Chondrocyte (in vitro differentiated cells): ENCODE data around the gene OTOP3. TPM values are rescaled to one million over a fixed set of nuclear protein-coding genes. Genes with fewer than 3 reads are reported as not detected.

Experiments
- DNase-seq: peaks from one replicate; pipeline ENCODE4 v3.0.0; 2021; ENCODE audit warnings: mixed read lengths, low spot score
- H3K27ac Mint-ChIP-seq: one replicate; pipeline ENCODE4 v1.8.0; 2021; ENCODE audit warnings: mild to moderate bottlenecking, moderate library complexity, mixed read lengths; ENCODE audit not compliant: unreplicated experiment
- H3K27me3 Mint-ChIP-seq: 2 replicates; pipeline ENCODE4 v1.8.0; 2021; ENCODE audit warnings: low read depth, mixed read lengths
- H3K36me3 Mint-ChIP-seq: 2 replicates; pipeline ENCODE4 v1.8.0; 2021; ENCODE audit warnings: low read depth, mixed read lengths
- H3K4me1 Mint-ChIP-seq: 2 replicates; pipeline ENCODE4 v1.8.0; 2021; ENCODE audit warnings: low read depth, mild to moderate bottlenecking, mixed read lengths
- H3K4me3 Mint-ChIP-seq: one replicate; pipeline ENCODE4 v1.8.0; 2021; ENCODE audit warnings: mild to moderate bottlenecking, moderate library complexity, mixed read lengths; ENCODE audit not compliant: unreplicated experiment
- H3K9me3 Mint-ChIP-seq: 2 replicates; pipeline ENCODE4 v1.8.0; 2021; ENCODE audit warnings: low read depth, mixed read lengths
- total RNA-seq: library from RNA; stranded (reverse); gene quantifications from 3 replicates; pipeline ENCODE4 v1.2.1, GENCODE V29; 2021
- TF ChIP-seq, protein P1 (sequence below): fragments of 200-600 bp; sonication (generic); IDR thresholded peaks from 2 replicates; pipeline ENCODE4 v1.5.0; 2021; ENCODE audit warnings: antibody characterized with exemption, mild to moderate bottlenecking, moderate library complexity

OTOP3 gene
- total RNA-seq, 1 donor from 2014 or later: not detected

GRCh38 chr17:74892974-74893911, 42.5 kb upstream of the OTOP3 start, which contains the start of gene FADS6:
TSS of gene FADS6 (minus strand) at chr17:74893633. CDS start at chr17:74893595, 38 bp downstream.
- H3K4me1 Mint-ChIP-seq: peaks cover 3% of the 10 kb centered on the region
- DNase-seq: no peak
- no peaks in the 10 kb centered on the region for H3K36me3 Mint-ChIP-seq
- TF ChIP-seq, protein P1, sequence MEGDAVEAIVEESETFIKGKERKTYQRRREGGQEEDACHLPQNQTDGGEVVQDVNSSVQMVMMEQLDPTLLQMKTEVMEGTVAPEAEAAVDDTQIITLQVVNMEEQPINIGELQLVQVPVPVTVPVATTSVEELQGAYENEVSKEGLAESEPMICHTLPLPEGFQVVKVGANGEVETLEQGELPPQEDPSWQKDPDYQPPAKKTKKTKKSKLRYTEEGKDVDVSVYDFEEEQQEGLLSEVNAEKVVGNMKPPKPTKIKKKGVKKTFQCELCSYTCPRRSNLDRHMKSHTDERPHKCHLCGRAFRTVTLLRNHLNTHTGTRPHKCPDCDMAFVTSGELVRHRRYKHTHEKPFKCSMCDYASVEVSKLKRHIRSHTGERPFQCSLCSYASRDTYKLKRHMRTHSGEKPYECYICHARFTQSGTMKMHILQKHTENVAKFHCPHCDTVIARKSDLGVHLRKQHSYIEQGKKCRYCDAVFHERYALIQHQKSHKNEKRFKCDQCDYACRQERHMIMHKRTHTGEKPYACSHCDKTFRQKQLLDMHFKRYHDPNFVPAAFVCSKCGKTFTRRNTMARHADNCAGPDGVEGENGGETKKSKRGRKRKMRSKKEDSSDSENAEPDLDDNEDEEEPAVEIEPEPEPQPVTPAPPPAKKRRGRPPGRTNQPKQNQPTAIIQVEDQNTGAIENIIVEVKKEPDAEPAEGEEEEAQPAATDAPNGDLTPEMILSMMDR: no peak
- peak within 1 kb of the TSS; percentile 55 for H3K4me3 Mint-ChIP-seq
- H3K9me3 Mint-ChIP-seq: no peaks in the 10 kb centered on the region
- H3K27ac Mint-ChIP-seq: no peak within 1 kb of the TSS
- peaks cover 59% of the 10 kb centered on the region for H3K27me3 Mint-ChIP-seq

GRCh38 chr17:74893936-74894671, 41.6 kb upstream of the OTOP3 start:
- H3K4me1 Mint-ChIP-seq: peaks cover 3% of the 10 kb centered on the region
- no peak for DNase-seq
- no peak overlapping the region for H3K27ac Mint-ChIP-seq
- TF ChIP-seq, protein P1: no peak
- H3K9me3 Mint-ChIP-seq: no peaks in the 10 kb centered on the region
- H3K4me3 Mint-ChIP-seq: peak overlapping the region; percentile 55
- H3K27me3 Mint-ChIP-seq: peaks cover 55% of the 10 kb centered on the region
- no peaks in the 10 kb centered on the region for H3K36me3 Mint-ChIP-seq

GRCh38 chr17:74898376-74898946, 37.2 kb upstream of the OTOP3 start:
- peaks cover 3% of the 10 kb centered on the region for H3K4me1 Mint-ChIP-seq
- H3K36me3 Mint-ChIP-seq: no peaks in the 10 kb centered on the region
- no peak overlapping the region for H3K4me3 Mint-ChIP-seq
- no peak for DNase-seq
- H3K27ac Mint-ChIP-seq: no peak overlapping the region
- no peaks in the 10 kb centered on the region for H3K9me3 Mint-ChIP-seq
- TF ChIP-seq, protein P1: no peak
- H3K27me3 Mint-ChIP-seq: peaks cover 53% of the 10 kb centered on the region

DNA sequence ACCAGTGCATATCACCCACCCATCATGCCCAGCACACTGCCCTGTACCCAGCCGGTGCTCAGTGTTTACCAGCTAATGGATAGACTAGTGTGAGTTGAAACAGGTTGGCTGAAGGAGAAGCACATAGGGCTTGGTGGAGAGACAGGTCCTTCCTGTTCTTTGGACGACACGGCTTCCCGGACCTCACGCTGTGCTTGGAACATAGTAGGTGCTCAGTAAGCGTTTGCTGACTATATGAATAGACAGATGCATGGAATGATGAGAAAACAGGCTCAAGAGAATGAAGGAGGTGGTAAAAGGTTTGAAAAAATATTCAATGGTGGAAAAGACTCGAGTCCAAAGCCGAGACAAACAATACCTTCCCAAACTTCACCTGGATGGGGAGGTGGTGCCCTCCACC, 35.5 kb upstream of the OTOP3 start:
- Mint-ChIP-seq H3K27ac (no peak overlapping the region), H3K4me1 (no peaks in the 10 kb centered on the region), H3K9me3 (no peaks in the 10 kb centered on the region), H3K4me3 (no peak overlapping the region), H3K27me3 (peaks cover 48% of the 10 kb centered on the region), H3K36me3 (no peaks in the 10 kb centered on the region)
- TF ChIP-seq, protein P1: no peak
- DNase-seq: no peak
